Uterus (tissue), 4 donors: ENCODE data around the gene CERS6. TPM values are rescaled to one million over a fixed set of nuclear protein-coding genes. Genes with fewer than 3 reads are reported as not detected.

ENCODE experiments used
- DNase-seq, 2 donors: peaks; one replicate each; pipeline ENCODE4 v3.0.0-alpha.2; 2019 to 2020
- H3K27ac ChIP-seq, 2 donors: fragments of 200-600 bp; sonication (generic); 1 replicate in 1 of 2; 2 replicates in 1 of 2; pipeline ENCODE4 v1.5.1; 2016 to 2018
- H3K27me3 ChIP-seq, 2 donors: fragments of 200-600 bp; sonication (generic); one replicate each; pipeline ENCODE4 v1.5.1; 2018 to 2019; ENCODE audit warnings: control low read depth in 1 of 2
- H3K36me3 ChIP-seq, 2 donors: fragments of 200-600 bp; sonication (generic); one replicate each; pipeline ENCODE4 v1.5.1; 2019; ENCODE audit warnings: control low read depth in 1 of 2
- H3K4me1 ChIP-seq, 2 donors: fragments of 200-600 bp; sonication (generic); one replicate each; pipeline ENCODE4 v1.5.1; 2018 to 2019; ENCODE audit warnings: control low read depth in 1 of 2
- H3K4me3 ChIP-seq, 2 donors: fragments of 200-600 bp; sonication (generic); 1 replicate in 1 of 2; 2 replicates in 1 of 2; pipeline ENCODE4 v1.5.1; 2018 to 2019; ENCODE audit warnings: mild to moderate bottlenecking in 1 of 2
- H3K9me3 ChIP-seq, 2 donors: fragments of 200-600 bp; sonication (generic); one replicate each; pipeline ENCODE4 v1.5.1; 2019; ENCODE audit warnings: control low read depth in 1 of 2
- POLR2A ChIP-seq, 2 donors: fragments of 450-650 bp; IDR thresholded peaks; one replicate each; pipeline ENCODE4 v1.6.1; 2016; ENCODE audit warnings: antibody characterized with exemption in 2 of 2, mild to moderate bottlenecking in 1 of 2, moderate library complexity in 1 of 2
- intact Hi-C: fragments of 100-400 bp; cut with DNase I; formaldehyde crosslinking; loops from one replicate; pipeline ENCODE4 v1.15.1; 2023; ENCODE audit warnings: low total_unique reads
- total RNA-seq, 4 donors: library from RNA; depleted of rRNA in 3 of 4; stranded (reverse); fragments of >200 nt in 3 of 4; gene quantifications; one replicate each; pipeline versions ENCODE4 v1.1.0 to v1.2.4, GENCODE V29; 2014 to 2023
- TF ChIP-seq, protein P1 (sequence below), 4 experiments: fragments of 200-600 bp in 2 of 4; fragments of 450-650 bp in 2 of 4; sonication (generic) in 2 of 4; IDR thresholded peaks; one replicate each; pipeline ENCODE4 v1.5.1; 2016 to 2019; ENCODE audit warnings: antibody characterized with exemption in 4 of 4, mild to moderate bottlenecking in 2 of 4, moderate library complexity in 1 of 4
- donor health status: DM: yes; HTN: yes; CAD: no.

CERS6 gene
- total RNA-seq, 4 donors from 2014 or later, result 20.0 to 47.2 (median 26.6) TPM

- H3K4me3 ChIP-seq, result no peak overlapping the region
- DNase-seq, result no peak
- TF ChIP-seq, protein P1, sequence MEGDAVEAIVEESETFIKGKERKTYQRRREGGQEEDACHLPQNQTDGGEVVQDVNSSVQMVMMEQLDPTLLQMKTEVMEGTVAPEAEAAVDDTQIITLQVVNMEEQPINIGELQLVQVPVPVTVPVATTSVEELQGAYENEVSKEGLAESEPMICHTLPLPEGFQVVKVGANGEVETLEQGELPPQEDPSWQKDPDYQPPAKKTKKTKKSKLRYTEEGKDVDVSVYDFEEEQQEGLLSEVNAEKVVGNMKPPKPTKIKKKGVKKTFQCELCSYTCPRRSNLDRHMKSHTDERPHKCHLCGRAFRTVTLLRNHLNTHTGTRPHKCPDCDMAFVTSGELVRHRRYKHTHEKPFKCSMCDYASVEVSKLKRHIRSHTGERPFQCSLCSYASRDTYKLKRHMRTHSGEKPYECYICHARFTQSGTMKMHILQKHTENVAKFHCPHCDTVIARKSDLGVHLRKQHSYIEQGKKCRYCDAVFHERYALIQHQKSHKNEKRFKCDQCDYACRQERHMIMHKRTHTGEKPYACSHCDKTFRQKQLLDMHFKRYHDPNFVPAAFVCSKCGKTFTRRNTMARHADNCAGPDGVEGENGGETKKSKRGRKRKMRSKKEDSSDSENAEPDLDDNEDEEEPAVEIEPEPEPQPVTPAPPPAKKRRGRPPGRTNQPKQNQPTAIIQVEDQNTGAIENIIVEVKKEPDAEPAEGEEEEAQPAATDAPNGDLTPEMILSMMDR (IDR thresholded peaks at IDR 0.05), result no peak
- TF ChIP-seq POLR2A (IDR thresholded peaks at IDR 0.05), result no peak
- H3K36me3 ChIP-seq, result no peaks in the 10 kb centered on the region
- H3K27ac ChIP-seq, result no peak overlapping the region
- intact Hi-C loops, result no loop called here
- no peaks in the 10 kb centered on the region for H3K27me3 ChIP-seq
- no peaks in the 10 kb centered on the region for H3K4me1 ChIP-seq
- no peaks in the 10 kb centered on the region for H3K9me3 ChIP-seq
Measured at GRCh38 chr2:168642873-168643272, 186.8 kb downstream of the CERS6 start.

DNA sequence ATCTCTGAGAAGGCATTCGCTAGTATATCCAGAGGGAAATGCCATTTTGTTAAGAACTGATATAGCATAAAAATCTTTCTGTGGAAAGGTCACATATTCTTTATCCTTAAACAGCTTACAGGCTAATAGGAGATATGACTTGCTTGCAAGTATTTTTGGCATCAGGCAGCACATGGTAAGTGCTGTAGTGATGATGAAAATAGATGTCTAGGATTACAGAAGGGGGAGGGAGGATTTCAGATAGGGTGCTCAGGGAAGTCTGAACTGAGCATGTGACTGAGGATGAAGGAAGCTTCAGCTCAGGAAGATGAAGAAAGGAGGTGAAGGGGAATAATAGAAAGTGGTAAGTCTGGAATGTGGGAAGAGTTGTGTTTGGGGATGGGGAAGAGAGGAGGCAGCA lies 187.9 kb downstream of the CERS6 start:
- Histone ChIP-seq H3K27me3 (no peaks in the 10 kb centered on the region), H3K4me3 (no peak overlapping the region), H3K27ac (no peak overlapping the region), H3K36me3 (no peaks in the 10 kb centered on the region), H3K9me3 (no peaks in the 10 kb centered on the region), H3K4me1 (peaks cover 0 to 9% of the 10 kb centered on the region in 2 donors)
- TF ChIP-seq, protein P1 (IDR thresholded peaks at IDR 0.05), result no peak
- no peak for TF ChIP-seq POLR2A (IDR thresholded peaks at IDR 0.05)
- no peak for DNase-seq
- intact Hi-C loops, result no loop called here

DNA sequence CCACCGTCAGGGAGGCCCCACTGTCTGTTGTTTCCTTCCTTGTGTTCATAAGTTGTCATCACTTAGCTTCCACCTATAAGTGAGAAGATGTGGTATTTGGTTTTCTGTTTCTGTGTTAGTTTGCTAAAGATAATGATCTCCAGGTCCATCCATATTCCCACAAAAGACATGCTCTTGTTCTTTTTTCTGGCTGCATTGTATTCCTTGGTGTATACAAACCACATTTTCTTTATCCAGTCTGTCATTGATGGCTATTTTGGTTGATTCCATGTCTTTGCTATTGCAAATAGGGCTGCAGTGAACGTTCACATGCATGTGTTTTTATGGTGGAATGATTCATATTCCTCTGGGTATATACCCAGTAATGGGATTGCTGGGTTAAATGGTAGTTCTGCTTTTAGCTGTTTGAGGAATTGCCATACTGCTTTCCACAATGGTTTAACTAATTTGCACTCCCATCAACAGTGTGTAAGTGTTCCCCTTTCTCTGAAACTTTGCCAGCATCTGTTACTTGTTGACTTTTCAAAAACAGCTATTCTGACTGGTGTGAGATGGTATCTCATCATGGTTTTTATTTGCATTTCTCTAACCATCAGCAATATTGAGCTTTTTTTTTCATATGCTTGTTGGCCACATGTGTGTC lies 189.7 kb downstream of the CERS6 start:
- no peak for DNase-seq
- intact Hi-C loops, result no loop called here
- TF ChIP-seq POLR2A (IDR thresholded peaks at IDR 0.05), result no peak
- TF ChIP-seq, protein P1 (IDR thresholded peaks at IDR 0.05), result no peak
- Histone ChIP-seq H3K27me3 (no peaks in the 10 kb centered on the region), H3K36me3 (no peaks in the 10 kb centered on the region), H3K27ac (no peak overlapping the region), H3K4me1 (peaks cover 0 to 13% of the 10 kb centered on the region in 2 donors), H3K4me3 (no peak overlapping the region), H3K9me3 (no peaks in the 10 kb centered on the region)

GRCh38 chr2:168649105-168649504 lies 193.0 kb downstream of the CERS6 start:
- intact Hi-C loops, result no loop called here
- no peak overlapping the region for H3K4me3 ChIP-seq
- no peaks in the 10 kb centered on the region for H3K36me3 ChIP-seq
- H3K27ac ChIP-seq, result peak overlapping the region in 1 of 2 donors; percentile 44
- H3K4me1 ChIP-seq, result peaks cover 0 to 13% of the 10 kb centered on the region in 2 donors
- TF ChIP-seq, protein P1 (IDR thresholded peaks at IDR 0.05), result no peak
- no peak for TF ChIP-seq POLR2A (IDR thresholded peaks at IDR 0.05)
- no peaks in the 10 kb centered on the region for H3K9me3 ChIP-seq
- no peaks in the 10 kb centered on the region for H3K27me3 ChIP-seq
- DNase-seq, result peak in 1 of 2 donors; percentile 30

DNA sequence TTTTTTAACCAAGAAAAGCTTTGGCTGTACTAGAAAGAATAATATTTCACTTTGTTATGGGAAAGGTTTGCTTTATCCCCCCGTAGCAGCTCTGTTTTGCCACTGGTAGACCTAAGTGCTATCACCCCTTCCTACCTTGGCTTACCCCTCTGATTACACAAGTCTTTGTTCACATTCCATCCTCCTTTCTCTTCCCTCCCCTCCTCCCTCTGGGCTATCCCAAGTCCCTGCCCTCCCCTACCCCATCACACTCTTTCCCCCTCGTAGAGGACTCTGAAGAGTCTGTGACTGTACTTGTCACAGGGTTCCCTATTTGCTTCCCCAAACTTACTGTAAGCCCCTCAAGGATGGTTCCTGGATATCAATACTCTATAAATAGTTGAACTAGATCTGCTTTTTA lies 193.5 kb downstream of the CERS6 start:
- TF ChIP-seq, protein P1 (IDR thresholded peaks at IDR 0.05), result no peak
- TF ChIP-seq POLR2A (IDR thresholded peaks at IDR 0.05), result no peak
- Histone ChIP-seq H3K36me3 (no peaks in the 10 kb centered on the region), H3K4me3 (no peak overlapping the region), H3K9me3 (no peaks in the 10 kb centered on the region), H3K27me3 (no peaks in the 10 kb centered on the region), H3K4me1 (peaks cover 0 to 13% of the 10 kb centered on the region in 2 donors), H3K27ac (no peak overlapping the region)
- DNase-seq, result no peak
- intact Hi-C loops, result no loop called here
